GM21576 (cell line): Measurements from ENCODE around the gene BCAS3.

Experiments
- ATAC-seq: cut with Tn5 transposase; IDR thresholded peaks from one replicate; pipeline ENCODE4 v1.9.1; 2021; ENCODE audit warnings: mild to moderate bottlenecking, moderate library complexity; ENCODE audit not compliant: unreplicated experiment

Gene BCAS3

DNA sequence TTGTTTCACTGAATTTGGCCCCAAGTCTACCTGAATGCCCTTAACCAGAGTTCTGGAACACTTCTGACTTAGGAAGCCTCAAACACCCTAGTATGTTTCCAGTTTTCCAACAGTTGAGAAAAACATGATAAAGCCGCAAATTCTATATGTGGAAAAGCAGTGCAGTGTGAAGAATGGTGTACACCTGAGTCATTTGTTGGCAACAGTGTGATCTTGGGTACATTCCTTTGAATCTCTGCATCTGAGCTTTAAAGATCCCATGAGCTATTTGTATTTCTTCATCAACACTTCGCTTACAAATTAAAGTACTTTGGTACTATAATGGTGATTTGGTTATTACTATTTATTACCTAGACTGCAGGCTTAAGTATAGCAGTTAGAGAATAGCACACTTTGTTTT is 628.4 kb downstream of the BCAS3 start:
- ATAC-seq = no peak

DNA sequence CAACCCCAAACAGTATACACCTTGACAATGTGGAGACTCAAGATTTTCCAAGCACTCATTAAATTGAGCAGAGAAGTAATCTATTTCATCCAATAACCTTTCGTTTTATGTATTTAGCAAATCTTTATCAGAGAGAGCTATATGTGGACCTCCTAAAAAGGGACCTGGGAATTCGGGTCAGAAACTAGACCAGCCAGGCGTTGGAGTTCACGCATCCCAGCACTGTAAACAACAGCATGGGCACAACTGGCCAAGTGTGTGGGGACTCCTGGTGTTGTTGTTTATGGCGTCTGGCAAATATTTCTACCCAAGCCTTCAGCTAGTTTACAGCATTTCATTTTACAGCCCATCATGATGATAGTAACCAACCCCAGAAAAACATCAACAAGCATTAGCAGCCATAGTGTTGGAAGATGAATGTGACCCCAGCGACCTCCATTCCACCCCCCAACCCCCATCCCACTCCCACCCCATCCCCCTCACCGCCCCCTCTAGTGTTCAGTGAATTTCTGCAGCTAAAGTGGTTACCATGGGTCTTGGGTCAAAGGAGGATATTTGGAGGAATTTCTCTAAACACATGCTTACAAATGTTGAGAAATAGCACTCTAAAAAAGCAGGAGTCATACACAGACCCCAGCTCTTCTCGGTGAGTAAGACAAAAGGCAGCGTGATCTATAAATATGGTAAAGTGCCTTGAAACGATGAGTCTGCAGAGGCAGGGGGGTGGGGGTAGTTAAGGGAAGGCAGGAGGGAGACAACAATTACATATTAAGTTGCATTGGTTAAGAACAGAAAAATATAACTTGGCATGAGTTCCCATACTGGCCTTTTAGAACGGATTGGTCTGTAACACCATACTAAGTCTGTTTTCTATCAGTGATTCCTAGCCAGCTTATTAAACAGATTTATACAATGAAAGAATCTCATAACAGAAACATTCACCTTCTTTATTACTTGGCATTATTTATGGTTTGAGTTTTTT is 630.5 kb downstream of the BCAS3 start:
- no peak for ATAC-seq

DNA sequence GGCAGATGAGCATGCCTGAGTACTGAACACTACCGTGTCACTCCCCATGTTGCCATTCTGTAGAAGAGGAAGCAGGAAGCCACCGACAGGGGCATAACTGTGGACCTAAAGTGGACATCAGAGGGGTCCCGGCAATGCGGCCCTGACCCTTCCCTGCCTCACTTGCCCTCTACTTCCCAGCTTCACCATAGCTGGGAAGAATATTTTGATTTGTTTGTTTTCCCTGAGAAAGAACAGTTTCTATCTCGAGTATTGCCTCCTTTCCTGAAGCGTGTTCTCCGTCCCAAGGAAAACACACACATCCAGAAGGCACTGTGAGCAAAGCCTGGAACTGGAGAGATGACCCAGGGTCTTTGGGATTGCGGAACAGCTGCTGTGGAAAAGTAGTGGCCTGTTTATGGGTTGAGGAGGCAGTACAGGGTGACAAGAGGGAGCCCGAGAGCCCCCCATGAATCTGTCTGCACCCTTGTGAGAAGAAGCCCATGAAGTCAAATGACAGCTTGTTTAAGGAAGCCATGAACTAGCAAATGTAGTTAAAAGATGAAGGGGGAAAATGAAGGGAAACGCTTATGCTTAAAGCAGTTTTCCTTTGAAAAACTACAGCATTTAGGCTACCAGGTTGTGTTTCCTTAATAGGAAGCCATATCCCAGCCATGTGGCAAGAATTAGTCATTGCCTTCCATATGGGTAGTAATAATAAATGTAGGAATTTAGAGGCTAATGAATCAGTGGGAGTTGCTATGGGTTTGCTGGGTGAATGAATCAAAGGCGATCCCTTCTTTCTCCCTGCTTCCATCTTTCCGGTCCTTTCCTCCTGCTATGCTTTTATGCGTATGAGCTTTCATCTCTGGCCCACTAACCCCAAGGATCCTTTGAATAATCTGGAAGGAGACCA is 632.0 kb downstream of the BCAS3 start:
- no peak for ATAC-seq

DNA sequence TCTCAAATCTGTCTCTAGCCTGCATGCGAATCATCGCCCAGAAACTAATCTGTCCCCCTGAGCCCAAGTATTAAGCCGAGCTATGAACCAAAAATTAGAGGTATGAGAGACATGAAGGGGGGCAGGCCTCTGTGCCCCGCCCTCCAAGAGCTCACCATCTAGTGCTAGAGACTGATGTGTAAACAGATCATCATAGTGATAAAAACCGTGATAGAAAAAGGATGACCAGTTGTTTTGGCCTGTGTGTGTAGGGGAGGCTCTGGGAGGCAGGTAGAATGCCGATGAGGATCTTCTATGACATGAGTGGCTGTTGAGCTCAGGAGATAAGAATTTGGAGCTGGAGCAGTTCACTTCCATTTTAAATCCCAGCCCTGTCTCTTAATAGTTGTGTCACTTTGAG is 632.9 kb downstream of the BCAS3 start:
- no peak for ATAC-seq

DNA sequence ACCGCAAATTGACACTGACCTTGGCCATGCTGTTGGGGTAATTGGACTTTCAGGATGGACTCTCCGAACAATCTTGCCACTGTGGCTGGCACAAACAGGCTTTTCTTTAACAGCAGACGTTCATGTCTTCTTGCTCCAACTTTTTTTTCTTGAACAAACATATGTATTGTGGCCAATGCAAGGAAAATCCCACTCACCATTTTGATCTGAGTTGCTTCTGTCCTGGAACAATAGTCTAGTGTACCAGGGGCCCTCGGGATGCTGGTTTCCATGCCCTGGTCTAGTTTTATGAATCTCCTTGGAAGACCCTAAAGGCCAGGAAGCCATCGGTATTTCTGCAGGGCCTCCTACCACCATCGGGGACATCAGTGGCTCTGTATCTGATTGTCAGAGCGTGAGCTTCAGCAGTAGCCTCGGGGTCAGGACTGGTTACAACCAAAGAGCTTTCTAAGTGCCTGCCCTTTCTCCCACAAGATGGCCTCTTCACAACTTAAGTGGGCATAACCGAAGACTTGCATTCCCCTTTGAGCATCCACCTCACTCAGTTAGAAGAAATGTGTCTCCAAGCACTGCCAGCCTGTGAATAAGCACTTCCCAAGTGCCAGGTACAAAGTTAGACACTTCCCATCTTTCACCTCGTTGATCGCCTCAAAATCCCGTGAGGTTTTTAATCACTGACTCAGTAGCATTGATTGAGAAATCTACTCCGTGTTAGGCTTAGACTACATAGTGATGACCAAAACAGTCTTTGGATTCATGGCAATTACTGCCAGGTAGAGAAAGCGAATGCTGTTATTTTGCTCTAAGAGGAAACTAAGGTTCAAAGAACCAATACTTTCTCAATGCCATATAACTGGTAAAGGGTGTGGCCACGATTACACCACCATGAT is 635.0 kb downstream of the BCAS3 start:
- ATAC-seq = no peak

DNA sequence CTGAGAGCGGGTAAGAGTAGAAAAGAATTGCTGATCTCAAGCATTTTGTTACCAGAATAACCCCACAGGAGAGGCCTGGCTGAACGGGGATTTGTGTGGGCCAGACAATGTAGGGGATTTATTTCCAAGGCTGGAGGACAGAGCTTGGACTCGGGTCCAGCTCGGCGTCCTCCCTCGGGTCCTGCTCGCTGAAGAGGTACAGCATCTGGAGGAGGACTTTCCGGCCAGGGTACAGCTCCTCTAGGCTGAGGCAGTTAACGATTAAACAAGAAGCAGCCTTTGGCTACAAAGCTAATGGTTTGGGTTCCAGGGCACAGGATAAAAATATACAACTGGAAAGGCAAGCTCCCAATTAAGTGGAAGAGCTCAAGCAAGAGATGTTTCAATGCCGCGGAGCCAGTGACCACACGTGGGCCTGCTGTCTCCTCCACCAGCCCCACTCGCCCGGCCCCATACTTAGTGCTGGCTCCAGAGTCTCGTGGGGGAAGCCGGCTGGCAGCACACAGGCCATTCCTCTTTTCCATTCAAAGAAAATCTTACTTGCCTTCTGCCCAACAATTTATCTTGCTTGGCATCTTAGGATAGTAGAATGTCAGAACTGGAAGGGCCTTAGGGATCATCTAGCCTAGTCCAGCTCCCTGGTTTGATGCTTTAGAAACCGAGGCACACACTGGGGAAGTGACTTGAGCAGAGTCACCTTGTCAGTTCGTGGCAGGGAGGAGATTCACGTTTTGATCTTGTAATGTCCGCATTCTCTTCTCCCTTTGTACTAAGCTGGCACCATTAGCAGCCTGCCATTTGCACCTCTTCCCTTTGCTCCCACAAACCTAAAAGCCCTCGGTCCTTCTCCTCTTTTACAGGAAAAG is 636.0 kb downstream of the BCAS3 start:
- ATAC-seq = no peak

DNA sequence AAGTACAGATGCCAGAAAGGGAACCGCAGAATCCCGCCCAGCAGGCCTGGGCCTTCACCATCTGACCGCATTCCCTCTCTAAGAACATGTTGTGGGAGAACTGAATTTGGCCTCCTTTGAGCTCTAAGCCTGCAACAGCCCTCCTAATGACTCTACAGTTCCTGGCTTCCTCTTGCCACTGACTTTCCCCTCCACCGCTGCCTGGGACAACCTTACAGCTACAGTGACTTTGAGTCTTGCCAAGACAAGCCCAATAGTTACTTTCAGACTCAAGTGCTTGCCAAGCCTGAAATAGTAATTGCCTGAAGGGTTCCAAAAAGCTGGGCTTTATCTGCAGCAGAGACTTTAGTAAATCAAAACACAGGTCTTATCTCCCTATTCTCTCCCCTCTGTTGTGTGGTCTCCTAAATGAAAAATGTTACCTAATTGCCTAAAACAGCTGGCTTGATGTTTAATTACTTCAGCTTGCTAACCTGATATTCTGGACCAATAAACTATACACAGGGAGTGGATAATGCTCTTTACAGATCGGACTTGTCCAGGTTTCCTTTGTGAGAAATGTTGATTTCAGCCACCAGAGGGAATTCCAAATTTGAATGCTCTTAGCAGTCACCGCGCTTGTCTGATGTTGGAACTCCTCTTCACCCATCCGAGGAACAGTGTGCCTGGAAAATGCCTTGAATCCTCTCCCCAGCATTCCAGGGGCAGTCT is 636.9 kb downstream of the BCAS3 start:
- no peak for ATAC-seq

DNA sequence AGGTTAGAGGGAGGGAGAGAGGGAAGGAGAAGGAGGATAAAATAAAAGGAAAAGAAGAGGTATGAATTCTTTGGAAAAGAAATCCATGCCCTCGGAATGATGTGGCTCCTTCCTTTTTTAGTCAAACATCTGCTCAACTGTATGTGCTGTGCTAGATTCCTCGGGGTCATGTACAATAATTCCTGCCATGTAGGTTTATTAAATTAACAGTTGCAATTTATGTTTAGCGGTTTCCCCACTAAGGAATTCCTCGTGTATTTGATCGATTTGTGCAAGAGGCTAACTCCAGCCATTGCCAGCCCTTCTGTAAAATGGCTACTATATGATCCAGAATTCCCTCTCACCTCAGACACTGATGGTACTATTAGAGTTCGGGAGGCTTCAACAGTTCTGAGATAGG is 639.0 kb downstream of the BCAS3 start:
- no peak for ATAC-seq

DNA sequence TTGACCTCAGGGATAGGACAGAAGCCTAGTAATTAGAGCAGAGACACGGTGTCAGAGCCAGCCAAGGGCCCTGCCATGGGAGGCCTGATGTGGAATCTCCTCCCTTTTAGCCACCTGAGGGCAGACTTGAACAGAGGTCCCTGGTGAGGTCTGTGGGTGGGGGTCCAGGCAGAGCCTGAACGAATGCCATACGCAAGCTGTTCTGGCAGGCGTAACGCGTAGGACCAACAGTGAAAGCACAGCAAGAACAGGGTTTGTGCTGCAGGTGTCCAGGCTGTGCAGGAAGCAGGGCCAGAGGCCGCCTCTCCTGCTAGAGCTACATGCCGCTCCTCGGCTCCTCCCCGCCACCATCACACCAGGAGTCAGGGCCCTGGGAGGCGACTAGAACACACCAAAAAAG is 640.1 kb downstream of the BCAS3 start:
- no peak for ATAC-seq

DNA sequence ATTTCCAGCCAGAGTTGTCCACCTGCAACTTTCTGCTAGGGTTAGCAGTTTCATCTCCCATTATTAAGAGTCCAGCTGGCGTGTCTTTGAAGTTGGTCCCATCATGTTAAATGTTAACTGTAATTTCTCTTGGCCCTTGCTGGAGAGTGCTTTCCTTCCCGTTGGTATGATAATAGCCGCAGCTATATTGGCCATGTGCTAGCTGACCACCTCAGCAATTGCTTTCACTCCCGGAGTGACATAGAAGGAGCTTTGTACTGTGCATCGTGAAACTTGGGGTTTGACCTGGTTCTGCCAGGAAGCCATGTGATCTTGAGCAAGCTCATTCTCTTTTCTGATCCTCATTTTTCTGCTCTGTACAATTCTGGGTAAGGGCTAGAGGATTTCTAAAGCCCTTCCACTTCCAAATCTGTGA is 641.0 kb downstream of the BCAS3 start:
- no peak for ATAC-seq

DNA sequence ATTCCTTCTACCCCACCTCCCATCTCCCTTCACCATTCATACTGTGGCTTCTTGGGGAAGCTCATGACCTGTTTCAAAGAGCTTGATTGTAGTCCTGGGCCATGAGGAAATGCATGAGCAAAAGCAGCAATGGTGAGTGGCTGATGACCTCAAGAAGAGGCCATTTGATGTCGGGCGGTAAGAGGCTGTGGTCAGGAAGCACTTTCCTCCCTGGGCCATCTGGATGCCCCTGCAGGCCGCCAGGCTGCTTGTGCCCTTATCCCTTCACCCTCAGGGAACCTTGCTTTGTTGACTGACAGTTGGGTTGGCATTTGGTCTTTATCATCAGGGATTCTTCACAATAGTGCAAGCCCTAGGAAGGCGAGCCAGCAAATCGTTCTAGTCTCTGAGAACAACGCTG is 643.7 kb downstream of the BCAS3 start:
- no peak for ATAC-seq

DNA sequence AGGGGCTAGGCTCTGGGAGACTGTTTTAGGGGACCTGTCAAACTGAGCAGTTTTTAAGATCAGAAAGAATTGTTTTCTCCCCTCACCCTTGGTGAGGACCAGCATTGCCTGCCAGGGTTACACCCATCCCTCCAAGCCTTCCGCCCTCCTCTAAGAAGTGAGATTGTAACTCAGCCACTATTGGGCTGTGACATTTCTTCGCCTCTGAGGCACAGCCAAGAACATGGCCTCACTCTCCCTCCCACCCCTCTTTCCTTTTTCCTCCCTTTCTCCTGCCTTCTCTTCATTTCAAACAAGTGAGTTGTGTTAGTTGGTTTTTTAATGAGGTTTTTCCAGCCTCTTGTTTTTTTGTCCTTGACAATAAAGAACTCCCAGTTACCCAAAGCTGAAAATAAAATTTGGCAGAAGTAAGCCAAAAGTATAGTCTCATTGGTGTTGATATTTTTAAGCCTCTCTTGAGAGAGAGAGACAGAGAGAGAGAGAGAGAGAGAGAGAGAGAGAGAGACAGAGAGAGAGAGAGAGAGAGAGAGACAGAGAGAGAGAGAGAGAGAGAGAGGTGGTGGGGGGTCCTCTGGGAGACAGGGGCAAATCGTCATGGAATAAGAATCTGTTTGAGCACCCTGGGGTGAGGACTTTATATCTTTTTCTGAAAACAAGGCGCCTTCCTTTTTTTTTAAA is 644.8 kb downstream of the BCAS3 start:
- no peak for ATAC-seq

DNA sequence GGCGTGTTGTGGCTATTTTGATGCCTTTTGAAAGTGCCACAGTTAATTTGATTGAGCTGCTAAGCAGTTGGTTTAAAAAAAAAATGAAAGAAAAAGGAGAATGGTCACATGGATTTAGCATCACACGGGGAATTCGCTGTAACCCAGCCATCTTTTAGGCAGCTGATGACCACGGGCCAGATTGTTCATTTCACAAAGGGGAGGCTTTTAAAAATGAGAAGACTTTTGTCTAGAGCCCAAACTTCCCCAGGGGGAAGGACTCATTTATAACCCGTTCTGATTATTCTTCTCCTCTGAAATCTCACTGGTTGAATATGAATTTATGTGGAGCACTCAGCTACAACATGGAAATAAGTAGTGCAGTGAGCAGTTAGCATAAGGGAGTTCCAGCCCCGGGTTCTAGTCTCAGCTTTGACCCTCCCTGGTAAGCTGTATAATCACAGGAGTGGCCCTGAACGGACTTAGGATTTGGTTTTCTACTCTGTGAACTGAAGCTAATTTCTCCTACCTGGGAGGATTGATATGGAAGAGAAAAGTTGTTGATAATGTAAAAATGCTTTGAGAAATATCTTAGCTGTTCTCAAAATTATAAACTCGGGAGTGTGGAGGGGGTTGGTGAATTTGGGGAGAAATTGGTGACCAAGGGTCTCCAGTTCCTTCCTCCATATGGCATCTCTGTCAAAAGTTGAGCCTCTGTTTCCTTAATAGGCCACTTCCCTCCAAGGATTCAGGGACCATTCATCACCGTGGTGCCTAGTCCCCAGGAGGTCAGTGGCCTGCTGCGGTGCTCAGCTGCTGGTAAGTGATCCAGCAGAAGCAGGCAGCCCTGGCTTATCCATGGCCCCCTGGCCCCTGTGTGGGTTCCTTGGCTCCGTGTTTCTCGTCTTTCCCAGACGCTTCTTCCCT is 645.6 kb downstream of the BCAS3 start:
- no peak for ATAC-seq

DNA sequence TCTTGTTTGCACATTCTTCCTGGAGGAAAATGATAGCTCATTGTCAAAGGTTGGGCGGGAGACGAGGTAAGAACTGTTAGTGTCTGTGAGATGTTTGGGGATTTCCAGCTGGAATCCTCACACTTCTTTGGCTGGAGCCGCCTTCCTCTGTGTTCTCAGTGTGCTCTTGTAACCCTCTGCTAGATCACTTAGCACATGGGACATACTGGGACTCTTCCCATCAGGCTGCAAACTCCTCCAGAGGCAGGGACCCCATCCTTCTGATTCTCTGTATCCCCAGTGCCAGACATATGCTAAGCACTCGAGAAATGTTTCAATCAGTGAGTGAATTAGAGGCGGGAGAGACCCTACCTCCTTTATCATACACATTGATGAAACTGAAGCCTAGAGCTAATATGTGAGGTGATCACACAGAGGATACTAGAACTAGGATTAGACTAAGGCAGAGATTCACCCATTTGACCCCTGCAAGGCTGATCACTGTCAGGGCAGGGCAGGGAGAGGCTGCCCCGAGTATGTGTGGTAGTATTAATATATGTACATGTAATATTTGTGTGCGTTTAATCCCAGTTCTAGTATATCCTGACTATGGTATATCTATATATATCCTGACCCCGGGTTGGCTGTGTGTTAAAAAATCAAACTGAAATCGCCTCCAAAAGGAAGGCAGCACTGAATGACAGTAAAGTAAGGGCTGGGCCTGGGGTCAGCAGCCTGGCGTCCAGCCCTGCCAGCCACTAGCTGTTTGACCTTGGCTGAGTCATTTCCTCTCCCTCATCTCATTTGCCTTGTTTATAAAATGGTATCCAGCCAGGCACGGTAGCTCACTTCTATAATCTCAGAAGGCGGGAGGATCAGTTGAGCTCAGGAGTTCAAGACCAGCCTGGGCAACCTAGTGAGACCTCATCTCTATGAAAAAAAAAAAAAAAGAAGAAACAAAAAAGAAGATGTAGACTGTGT is 646.5 kb downstream of the BCAS3 start:
- ATAC-seq = no peak

DNA sequence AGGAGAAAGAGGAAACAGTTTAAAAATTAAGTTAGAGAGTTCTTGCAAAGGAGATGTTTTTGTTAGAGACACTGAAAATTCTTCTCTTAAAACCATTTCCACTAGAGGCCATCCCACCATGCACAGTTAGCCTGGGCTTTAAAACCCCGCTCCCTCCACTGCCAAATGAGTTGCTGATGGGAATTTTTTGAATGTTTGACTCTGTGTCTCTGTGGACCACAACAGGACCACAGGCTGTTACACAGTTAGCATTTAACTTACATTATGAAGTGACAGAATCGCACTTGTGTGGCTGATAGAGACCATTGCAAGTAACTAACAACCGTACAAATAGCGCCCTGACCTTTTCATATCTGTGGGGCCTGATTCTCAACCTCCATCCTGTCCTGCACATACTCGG is 647.3 kb downstream of the BCAS3 start:
- no peak for ATAC-seq

DNA sequence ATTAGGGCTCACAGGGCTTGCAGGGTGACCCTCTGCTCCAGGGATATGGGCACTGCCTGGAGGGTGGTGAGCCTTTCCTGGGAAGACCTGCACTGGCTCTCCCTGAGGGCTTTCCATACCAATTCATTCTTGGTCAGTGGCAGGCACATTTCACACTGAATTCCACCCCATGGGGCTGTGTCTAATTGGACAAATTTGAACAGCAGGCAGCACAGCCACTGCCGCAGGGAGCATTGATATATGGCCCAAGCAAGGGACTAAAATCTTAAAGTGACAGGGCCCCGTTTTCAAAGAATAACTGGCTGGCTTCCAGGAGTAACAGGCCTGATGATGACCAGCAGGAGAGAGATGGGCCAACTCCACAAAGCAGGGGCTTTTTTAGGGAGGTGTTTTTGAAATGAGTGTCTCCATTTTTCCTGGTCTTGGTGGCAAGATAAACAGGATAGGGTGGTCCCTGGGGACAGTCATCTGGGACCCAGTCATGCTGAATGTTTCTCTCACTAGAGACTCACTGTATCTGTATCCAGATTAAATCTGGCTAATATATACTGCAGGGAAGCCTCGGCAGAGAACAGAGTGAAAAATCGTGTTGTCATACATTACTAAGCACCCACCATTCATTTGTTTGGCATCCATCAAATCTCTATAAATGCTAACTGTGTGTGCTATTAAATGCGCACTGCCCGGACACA is 647.9 kb downstream of the BCAS3 start:
- no peak for ATAC-seq
